Eye (tissue), 1 donor: ENCODE data around the gene LRRC26.

Source experiments
- DNase-seq: peaks from one replicate; pipeline ENCODE4 v3.0.0-alpha.2; 2015

Gene LRRC26

GRCh38 chr9:137198902-137199283 is 29.0 kb upstream of the LRRC26 start:
- DNase-seq = no peak

- no peak for DNase-seq
Observed at GRCh38 chr9:137198051-137198901, 28.4 kb upstream of the LRRC26 start.

- no peak for DNase-seq
Observed at GRCh38 chr9:137195525-137196220, 25.8 kb upstream of the LRRC26 start.

- no peak for DNase-seq
Observed at GRCh38 chr9:137194909-137195308, 25.1 kb upstream of the LRRC26 start.

GRCh38 chr9:137194388-137194787 is 24.5 kb upstream of the LRRC26 start:
- DNase-seq = peak; percentile 61

GRCh38 chr9:137193771-137194170 is 23.9 kb upstream of the LRRC26 start:
- DNase-seq = no peak

GRCh38 chr9:137192859-137193258 is 23.0 kb upstream of the LRRC26 start:
- peak; percentile 13 for DNase-seq

GRCh38 chr9:137192448-137192780 is 22.6 kb upstream of the LRRC26 start:
- DNase-seq = no peak

GRCh38 chr9:137191691-137192447 is 22.0 kb upstream of the LRRC26 start:
- DNase-seq = no peak

GRCh38 chr9:137191245-137191644 is 21.4 kb upstream of the LRRC26 start:
- no peak for DNase-seq

- DNase-seq = no peak
Observed at GRCh38 chr9:137190315-137190856, 20.5 kb upstream of the LRRC26 start.

- DNase-seq = no peak
Observed at GRCh38 chr9:137189297-137190295, 19.7 kb upstream of the LRRC26 start.

- DNase-seq = peak; percentile 98
Observed at GRCh38 chr9:137188490-137189296, 18.8 kb upstream of the LRRC26 start, which contains the start of the genes ANAPC2 and SSNA1. Gene ANAPC2, minus strand, starts transcription at chr9:137188560. Its CDS starts 28 bp downstream, at chr9:137188532. Gene SSNA1, plus strand, starts transcription at chr9:137188676. Its CDS starts 51 bp downstream, at chr9:137188727.

- no peak for DNase-seq
Observed at GRCh38 chr9:137188086-137188489, 18.2 kb upstream of the LRRC26 start.

GRCh38 chr9:137187386-137187785 is 17.5 kb upstream of the LRRC26 start:
- DNase-seq = no peak

- DNase-seq = no peak
Observed at GRCh38 chr9:137186385-137186784, 16.5 kb upstream of the LRRC26 start.

- DNase-seq = no peak
Observed at GRCh38 chr9:137185921-137186320, 16.1 kb upstream of the LRRC26 start.

GRCh38 chr9:137184881-137185660 is 15.2 kb upstream of the LRRC26 start:
- no peak for DNase-seq

- DNase-seq = no peak
Observed at GRCh38 chr9:137183980-137184595, 14.2 kb upstream of the LRRC26 start.

GRCh38 chr9:137182836-137183235 is 13.0 kb upstream of the LRRC26 start:
- no peak for DNase-seq
